Kidney epithelial cell (primary cell): Measurements from ENCODE around the gene SELPLG. TPM values are rescaled to one million over a fixed set of nuclear protein-coding genes. Genes with fewer than 3 reads are reported as not detected.
"Not testable (repeated sequence)": the region's sequence is repeated elsewhere in the genome, so short reads cannot be mapped to it uniquely, and the experiment has no call there.

ENCODE experiments used
- DNase-seq: peaks from one replicate; pipeline ENCODE4 v3.0.0-alpha.2; 2010; ENCODE audit warnings: low read depth
- H3K27me3 ChIP-seq: 2 replicates; pipeline ENCODE4 v1.6.0; 2011; ENCODE audit warnings: low read length; ENCODE audit not compliant: control insufficient read depth, insufficient read depth
- H3K36me3 ChIP-seq: 2 replicates; pipeline ENCODE4 v1.5.1; 2011; ENCODE audit warnings: low read length; ENCODE audit not compliant: control insufficient read depth, insufficient read depth
- H3K4me3 ChIP-seq: 2 replicates; pipeline ENCODE4 v1.5.1; 2011; ENCODE audit warnings: low read depth, mild to moderate bottlenecking, control low read depth, low read length
- total RNA-seq: library from RNA; depleted of rRNA; stranded (reverse); fragments of >200 nt; gene quantifications from 2 replicates; pipeline ENCODE4 v1.2.3, GENCODE V29; 2015
- TF ChIP-seq, protein P1 (sequence below): IDR thresholded peaks from 2 replicates; pipeline ENCODE4 v1.5.1; 2011; ENCODE audit warnings: mild to moderate bottlenecking, moderate library complexity, low read length, control low read depth, inconsistent platforms; ENCODE audit not compliant: insufficient read depth, poor library complexity, severe bottlenecking

The SELPLG gene
- total RNA-seq, 1 donor from 2014 or later: 0.42 TPM

DNA sequence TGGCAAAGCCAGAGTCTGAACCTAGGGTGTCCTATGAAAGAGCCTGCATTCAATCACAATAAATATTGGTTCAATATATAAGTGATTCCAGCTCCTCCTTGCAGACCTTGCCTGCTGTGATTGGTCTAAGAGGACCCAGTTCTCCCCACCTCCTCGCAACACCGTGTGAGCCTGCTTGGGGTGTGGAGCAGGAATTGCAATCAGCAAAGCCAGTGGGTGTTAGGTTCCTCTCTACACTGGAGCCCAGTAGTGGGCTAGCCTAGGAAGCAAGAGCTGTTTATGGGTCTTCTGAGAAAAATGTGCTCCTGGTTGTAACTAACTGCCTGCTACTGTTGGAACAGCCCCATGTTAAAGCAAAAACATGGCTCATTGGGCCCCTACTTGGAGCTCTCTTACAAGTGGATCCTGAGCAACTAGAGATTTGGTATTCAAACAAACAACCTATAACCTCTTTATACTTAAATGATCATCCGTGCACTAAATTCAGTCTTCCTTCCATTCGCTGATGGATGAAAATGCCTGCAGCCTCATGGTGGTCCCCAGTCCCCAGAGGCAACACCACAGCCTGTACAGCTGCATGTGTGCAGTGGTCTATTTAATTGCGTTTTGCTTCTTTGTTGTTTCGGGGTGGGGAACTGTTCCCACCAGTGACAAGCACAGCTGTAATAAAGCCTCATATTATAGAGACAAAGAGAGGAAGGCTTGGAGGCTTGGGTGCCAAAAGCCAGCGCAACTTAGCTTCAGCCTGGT is 3.7 kb upstream of the SELPLG start:
- Histone ChIP-seq H3K4me3 (no peak overlapping the region), H3K36me3 (no peaks in the 10 kb centered on the region), H3K27me3 (no peaks in the 10 kb centered on the region)
- TF ChIP-seq, protein P1, sequence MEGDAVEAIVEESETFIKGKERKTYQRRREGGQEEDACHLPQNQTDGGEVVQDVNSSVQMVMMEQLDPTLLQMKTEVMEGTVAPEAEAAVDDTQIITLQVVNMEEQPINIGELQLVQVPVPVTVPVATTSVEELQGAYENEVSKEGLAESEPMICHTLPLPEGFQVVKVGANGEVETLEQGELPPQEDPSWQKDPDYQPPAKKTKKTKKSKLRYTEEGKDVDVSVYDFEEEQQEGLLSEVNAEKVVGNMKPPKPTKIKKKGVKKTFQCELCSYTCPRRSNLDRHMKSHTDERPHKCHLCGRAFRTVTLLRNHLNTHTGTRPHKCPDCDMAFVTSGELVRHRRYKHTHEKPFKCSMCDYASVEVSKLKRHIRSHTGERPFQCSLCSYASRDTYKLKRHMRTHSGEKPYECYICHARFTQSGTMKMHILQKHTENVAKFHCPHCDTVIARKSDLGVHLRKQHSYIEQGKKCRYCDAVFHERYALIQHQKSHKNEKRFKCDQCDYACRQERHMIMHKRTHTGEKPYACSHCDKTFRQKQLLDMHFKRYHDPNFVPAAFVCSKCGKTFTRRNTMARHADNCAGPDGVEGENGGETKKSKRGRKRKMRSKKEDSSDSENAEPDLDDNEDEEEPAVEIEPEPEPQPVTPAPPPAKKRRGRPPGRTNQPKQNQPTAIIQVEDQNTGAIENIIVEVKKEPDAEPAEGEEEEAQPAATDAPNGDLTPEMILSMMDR: no peak
- no peak for DNase-seq

DNA sequence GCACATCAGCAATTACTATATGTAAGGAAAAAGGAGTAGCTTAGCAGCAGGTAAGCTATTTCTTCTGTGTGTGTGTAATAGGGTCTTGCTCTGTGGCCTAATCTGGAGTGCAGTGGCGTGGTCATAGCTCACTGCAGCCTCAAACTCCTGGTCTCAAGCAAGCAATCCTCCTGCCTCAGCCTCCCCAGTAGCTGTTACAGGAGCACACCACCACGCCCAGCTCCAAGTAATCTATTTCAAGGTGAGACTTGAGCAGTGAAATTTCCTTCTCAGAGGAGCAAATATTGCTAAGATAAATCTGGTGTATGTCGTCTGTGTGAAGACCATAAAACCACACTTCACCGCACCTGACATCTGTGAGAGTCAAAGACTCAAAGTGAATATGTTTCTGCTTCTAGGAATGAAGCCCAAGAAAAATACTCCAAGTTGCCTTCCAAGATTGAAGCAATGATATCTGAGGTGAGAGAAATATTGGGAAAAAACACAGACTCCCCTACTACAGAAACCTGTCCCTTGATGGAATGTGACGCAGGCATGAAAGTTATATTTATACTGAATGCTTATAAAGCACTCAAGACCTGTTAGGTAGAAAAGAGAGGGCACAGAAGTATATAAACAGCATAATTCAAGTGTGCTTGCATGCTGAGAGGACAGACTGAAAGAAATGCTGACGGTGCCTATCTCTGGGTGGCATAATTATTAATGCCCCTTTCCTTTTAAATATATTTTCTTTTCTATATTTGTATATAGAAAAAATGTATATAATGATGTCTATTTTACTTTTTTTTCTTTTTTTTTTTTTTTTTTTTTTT is 2.5 kb upstream of the SELPLG start:
- no peak for DNase-seq
- Histone ChIP-seq H3K4me3 (no peak overlapping the region), H3K27me3 (no peaks in the 10 kb centered on the region), H3K36me3 (no peaks in the 10 kb centered on the region)
- TF ChIP-seq, protein P1: no peak

DNA sequence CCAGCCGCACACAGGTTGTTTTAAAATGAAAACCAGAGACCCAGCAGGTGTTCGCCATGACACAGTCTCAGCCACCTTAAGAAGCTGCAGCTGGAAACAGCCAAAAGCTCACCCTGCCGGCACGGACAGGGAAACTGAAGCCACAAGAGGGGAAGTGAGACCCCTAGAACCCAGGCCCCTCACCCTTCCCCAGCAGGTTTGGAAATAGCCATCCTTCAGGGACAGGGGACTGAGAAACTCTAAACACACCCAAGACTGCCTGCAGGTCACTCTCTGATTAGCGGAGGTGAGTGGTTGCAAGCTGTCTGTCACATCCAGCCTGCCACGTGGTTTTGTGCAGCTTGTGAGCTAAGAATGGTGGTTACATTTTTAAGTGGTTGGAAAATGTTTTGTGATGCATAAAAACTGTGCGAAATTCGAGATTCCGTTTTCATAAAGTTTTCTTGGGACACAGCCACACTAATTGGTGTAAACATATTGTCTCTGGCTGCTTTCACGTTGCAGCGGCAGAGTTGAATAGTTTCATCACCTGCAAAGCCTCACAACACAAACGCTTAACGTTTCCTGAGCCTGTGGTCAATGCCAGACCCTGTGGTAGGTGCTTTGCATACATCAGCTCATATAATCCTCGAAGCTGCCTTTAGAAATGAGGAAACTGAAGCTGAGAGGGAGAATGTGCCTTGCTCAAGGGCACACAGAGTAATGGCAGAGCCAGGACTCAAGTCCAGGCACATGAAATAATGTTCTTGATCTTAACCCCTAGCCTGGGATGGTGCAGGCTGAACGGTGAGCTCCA is 1.7 kb upstream of the SELPLG start:
- TF ChIP-seq, protein P1: no peak
- Histone ChIP-seq H3K27me3 (no peaks in the 10 kb centered on the region), H3K4me3 (no peak overlapping the region), H3K36me3 (no peaks in the 10 kb centered on the region)
- DNase-seq: no peak

DNA sequence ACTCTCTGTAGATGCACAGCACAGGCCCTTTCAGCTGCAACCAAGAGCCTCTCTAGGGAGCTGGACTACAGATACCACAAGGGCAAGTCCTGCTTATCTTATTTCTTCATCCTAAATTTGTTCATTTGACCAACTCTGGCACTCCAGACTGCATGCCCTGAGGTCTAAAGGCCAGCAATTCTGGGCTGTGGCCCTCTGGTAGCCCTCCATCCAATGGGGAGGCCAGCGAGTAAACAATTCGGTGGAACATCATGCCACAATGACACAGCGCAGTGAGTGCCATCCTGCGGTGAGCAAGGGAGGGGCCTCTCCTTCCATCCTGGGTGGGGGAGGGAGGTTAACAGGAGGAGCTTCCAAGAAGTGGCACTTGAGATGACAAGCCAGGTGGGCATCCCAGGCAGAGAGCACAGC is 652 bp upstream of the SELPLG start:
- Histone ChIP-seq H3K36me3 (no peaks in the 10 kb centered on the region), H3K4me3 (no peak overlapping the region), H3K27me3 (no peaks in the 10 kb centered on the region)
- no peak for DNase-seq
- TF ChIP-seq, protein P1: no peak

DNA sequence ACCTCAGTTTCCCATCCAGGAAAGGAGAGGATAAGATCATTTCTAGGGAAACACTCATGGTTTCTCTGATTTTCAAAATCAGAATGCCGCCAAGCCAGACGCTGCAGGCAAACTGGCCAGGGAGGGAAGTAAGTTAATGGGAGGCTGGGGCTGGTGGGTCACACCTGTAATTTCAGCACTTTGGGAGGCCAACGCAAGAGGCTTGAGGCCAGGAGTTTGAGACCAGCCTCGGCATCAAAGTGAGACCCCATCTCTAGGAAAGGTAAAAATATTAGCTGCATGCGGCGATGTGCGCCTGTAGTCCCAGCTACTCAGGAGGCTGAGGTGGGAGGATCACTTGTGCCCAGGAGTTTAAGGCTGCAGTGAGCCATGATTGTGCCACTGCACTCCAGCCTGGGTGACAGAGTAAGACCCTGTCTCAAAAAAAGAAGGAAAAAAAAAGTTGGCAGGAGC is 587 bp downstream of the SELPLG start:
- TF ChIP-seq, protein P1: no peak
- H3K27me3 ChIP-seq: no peaks in the 10 kb centered on the region
- no peak for DNase-seq
- no peak overlapping the region for H3K4me3 ChIP-seq
- no peaks in the 10 kb centered on the region for H3K36me3 ChIP-seq

DNA sequence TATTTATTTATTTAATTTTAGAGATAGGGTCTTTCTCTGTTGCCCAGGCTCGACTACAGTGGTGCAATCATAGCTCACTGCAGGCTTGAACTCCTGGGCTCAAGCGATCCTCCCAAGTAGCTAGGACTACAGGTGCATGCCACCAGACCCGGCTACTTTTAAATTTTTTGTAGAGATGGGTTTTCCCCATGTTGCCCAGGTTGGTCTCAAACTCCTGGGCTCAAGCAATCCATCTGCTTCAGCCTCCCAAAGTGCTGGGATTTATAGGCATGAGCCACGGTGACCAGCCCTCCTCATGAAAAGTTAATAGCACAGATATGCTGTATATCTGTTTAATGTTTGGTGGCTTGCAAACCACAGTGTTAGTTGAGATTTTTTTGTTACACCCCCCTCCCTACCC is 2.4 kb downstream of the SELPLG start:
- H3K4me3 ChIP-seq, DNase-seq, H3K36me3 ChIP-seq, H3K27me3 ChIP-seq: not testable (repeated sequence)
